ENCODE data around the gene MILR1.
"Not testable (repeated sequence)": the region's sequence is repeated elsewhere in the genome, so short reads cannot be mapped to it uniquely, and the experiment has no call there.

DNA sequence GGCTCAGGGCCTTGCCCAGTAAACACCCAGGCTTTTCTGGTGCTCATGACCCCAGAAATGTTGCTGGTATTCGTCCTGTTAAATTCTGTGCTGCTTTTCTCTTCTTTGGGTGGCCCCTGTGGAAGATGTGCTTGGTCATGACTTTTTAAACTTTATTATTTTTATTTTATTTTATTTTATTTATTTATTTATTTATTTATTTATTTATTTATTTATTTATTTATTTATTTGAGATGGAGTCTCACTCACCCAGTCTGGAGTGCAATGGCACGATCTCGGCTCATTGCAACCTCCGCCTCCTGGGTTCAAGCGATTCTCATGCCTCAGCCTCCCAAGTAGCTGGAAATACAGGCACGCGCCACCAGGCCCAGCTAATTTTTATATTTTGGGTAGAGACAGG, 10.9 kb downstream of the MILR1 start:
- TF ChIP-seq ELF4 (CRISPR knock-in tag; IDR thresholded peaks at IDR 0.05; ENCODE audit: low read depth); JUN (CRISPR knock-in tag; IDR thresholded peaks at IDR 0.05); ESRRA (CRISPR knock-in tag; IDR thresholded peaks at IDR 0.05; ENCODE audit: borderline replicate concordance): not testable (repeated sequence)
- TF ChIP-seq, protein P1, sequence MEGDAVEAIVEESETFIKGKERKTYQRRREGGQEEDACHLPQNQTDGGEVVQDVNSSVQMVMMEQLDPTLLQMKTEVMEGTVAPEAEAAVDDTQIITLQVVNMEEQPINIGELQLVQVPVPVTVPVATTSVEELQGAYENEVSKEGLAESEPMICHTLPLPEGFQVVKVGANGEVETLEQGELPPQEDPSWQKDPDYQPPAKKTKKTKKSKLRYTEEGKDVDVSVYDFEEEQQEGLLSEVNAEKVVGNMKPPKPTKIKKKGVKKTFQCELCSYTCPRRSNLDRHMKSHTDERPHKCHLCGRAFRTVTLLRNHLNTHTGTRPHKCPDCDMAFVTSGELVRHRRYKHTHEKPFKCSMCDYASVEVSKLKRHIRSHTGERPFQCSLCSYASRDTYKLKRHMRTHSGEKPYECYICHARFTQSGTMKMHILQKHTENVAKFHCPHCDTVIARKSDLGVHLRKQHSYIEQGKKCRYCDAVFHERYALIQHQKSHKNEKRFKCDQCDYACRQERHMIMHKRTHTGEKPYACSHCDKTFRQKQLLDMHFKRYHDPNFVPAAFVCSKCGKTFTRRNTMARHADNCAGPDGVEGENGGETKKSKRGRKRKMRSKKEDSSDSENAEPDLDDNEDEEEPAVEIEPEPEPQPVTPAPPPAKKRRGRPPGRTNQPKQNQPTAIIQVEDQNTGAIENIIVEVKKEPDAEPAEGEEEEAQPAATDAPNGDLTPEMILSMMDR (IDR thresholded peaks at IDR 0.05): not testable (repeated sequence)
- TF ChIP-seq, protein P2, sequence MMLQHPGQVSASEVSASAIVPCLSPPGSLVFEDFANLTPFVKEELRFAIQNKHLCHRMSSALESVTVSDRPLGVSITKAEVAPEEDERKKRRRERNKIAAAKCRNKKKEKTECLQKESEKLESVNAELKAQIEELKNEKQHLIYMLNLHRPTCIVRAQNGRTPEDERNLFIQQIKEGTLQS (CRISPR knock-in tag; conservative IDR thresholded peaks at IDR 0.05): not testable (repeated sequence)
- TF ChIP-seq, protein P3, sequence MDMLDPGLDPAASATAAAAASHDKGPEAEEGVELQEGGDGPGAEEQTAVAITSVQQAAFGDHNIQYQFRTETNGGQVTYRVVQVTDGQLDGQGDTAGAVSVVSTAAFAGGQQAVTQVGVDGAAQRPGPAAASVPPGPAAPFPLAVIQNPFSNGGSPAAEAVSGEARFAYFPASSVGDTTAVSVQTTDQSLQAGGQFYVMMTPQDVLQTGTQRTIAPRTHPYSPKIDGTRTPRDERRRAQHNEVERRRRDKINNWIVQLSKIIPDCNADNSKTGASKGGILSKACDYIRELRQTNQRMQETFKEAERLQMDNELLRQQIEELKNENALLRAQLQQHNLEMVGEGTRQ (CRISPR knock-in tag; IDR thresholded peaks at IDR 0.05): not testable (repeated sequence)
